Measurements from ENCODE around the gene RIMS3. TPM values are rescaled to one million over a fixed set of nuclear protein-coding genes. Genes with fewer than 3 reads are reported as not detected.

The RIMS3 gene
- total RNA-seq, 1 donor from 2014 or later = 2.9 TPM

GRCh38 chr1:40653851-40654537 lies 11.5 kb downstream of the RIMS3 start:
- TF ChIP-seq CTCF (IDR thresholded peaks at IDR 0.05; ENCODE audit: insufficient read depth, low read length, poor library complexity, severe bottlenecking) = no peak
- DNase-seq (ENCODE audit: low read depth) = no peak
- Histone ChIP-seq H3K36me3 (ENCODE audit: control insufficient read depth, insufficient read depth, low read length) (no peaks in the 10 kb centered on the region), H3K4me3 (ENCODE audit: low read depth, low read length) (no peak overlapping the region), H3K27me3 (ENCODE audit: control insufficient read depth, insufficient read depth, low read length) (peaks cover 27% of the 10 kb centered on the region)

- no peak for DNase-seq (ENCODE audit: low read depth)
- Histone ChIP-seq H3K36me3 (ENCODE audit: control insufficient read depth, insufficient read depth, low read length) (no peaks in the 10 kb centered on the region), H3K27me3 (ENCODE audit: control insufficient read depth, insufficient read depth, low read length) (peaks cover 27% of the 10 kb centered on the region), H3K4me3 (ENCODE audit: low read depth, low read length) (no peak overlapping the region)
- no peak for TF ChIP-seq CTCF (IDR thresholded peaks at IDR 0.05; ENCODE audit: insufficient read depth, low read length, poor library complexity, severe bottlenecking)
Measured at GRCh38 chr1:40652979-40653378, 12.5 kb downstream of the RIMS3 start.

GRCh38 chr1:40652468-40652867 lies 13.0 kb downstream of the RIMS3 start:
- TF ChIP-seq CTCF (IDR thresholded peaks at IDR 0.05; ENCODE audit: insufficient read depth, low read length, poor library complexity, severe bottlenecking) = no peak
- H3K36me3 ChIP-seq (ENCODE audit: control insufficient read depth, insufficient read depth, low read length) = no peaks in the 10 kb centered on the region
- no peak for DNase-seq (ENCODE audit: low read depth)
- no peak overlapping the region for H3K4me3 ChIP-seq (ENCODE audit: low read depth, low read length)
- H3K27me3 ChIP-seq (ENCODE audit: control insufficient read depth, insufficient read depth, low read length) = peaks cover 27% of the 10 kb centered on the region

GRCh38 chr1:40651138-40651857 lies 14.2 kb downstream of the RIMS3 start:
- TF ChIP-seq CTCF (IDR thresholded peaks at IDR 0.05; ENCODE audit: insufficient read depth, low read length, poor library complexity, severe bottlenecking) = no peak
- H3K36me3 ChIP-seq (ENCODE audit: control insufficient read depth, insufficient read depth, low read length) = no peaks in the 10 kb centered on the region
- DNase-seq (ENCODE audit: low read depth) = no peak
- H3K27me3 ChIP-seq (ENCODE audit: control insufficient read depth, insufficient read depth, low read length) = peaks cover 27% of the 10 kb centered on the region
- H3K4me3 ChIP-seq (ENCODE audit: low read depth, low read length) = no peak overlapping the region

GRCh38 chr1:40650075-40650474 lies 15.4 kb downstream of the RIMS3 start:
- DNase-seq (ENCODE audit: low read depth) = no peak
- Histone ChIP-seq H3K4me3 (ENCODE audit: low read depth, low read length) (no peak overlapping the region), H3K36me3 (ENCODE audit: control insufficient read depth, insufficient read depth, low read length) (no peaks in the 10 kb centered on the region), H3K27me3 (ENCODE audit: control insufficient read depth, insufficient read depth, low read length) (peaks cover 25% of the 10 kb centered on the region)
- TF ChIP-seq CTCF (IDR thresholded peaks at IDR 0.05; ENCODE audit: insufficient read depth, low read length, poor library complexity, severe bottlenecking) = peak; percentile 26

All from kidney epithelial cell (primary cell).